OCI-LY1 (cell line): Measurements from ENCODE around the gene TRIP13.

Experiments used
- H2AFZ ChIP-seq: fragments of 200-600 bp; sonication (generic), shearing (Covaris generic); 2 replicates; pipeline ENCODE4 v1.6.0; 2014; ENCODE audit warnings: antibody characterized with exemption, mild to moderate bottlenecking, low read length
- H3F3A ChIP-seq: fragments of 200-600 bp; sonication (generic), shearing (Covaris generic); 2 replicates; pipeline ENCODE4 v1.6.0; 2014; ENCODE audit warnings: mild to moderate bottlenecking, antibody characterized with exemption, low read length, moderate library complexity; ENCODE audit not compliant: insufficient read depth
- H3K27ac ChIP-seq: fragments of 200-600 bp; sonication (generic); 2 replicates; pipeline ENCODE4 v1.5.1; 2014; ENCODE audit warnings: low read length, mixed run types, mild to moderate bottlenecking, low read depth; ENCODE audit not compliant: poor library complexity, severe bottlenecking
- H3K27me3 ChIP-seq: fragments of 200-600 bp; sonication (generic); 2 replicates; pipeline ENCODE4 v1.6.0; 2014; ENCODE audit warnings: antibody characterized with exemption, mild to moderate bottlenecking, low read length, moderate library complexity; ENCODE audit not compliant: insufficient read depth
- H3K36me3 ChIP-seq: fragments of 200-600 bp; sonication (generic); 2 replicates; pipeline ENCODE4 v1.6.1; 2014; ENCODE audit warnings: mild to moderate bottlenecking, antibody characterized with exemption, low read length, moderate library complexity, mixed read lengths; ENCODE audit not compliant: insufficient read depth
- H3K4me1 ChIP-seq: fragments of 200-600 bp; sonication (generic); 2 replicates; pipeline ENCODE4 v1.5.1; 2014; ENCODE audit warnings: mild to moderate bottlenecking, low read length, moderate library complexity; ENCODE audit not compliant: insufficient read depth, severe bottlenecking
- H3K4me2 ChIP-seq: fragments of 200-600 bp; sonication (generic), shearing (Covaris generic); 2 replicates; pipeline ENCODE4 v1.6.1; 2014; ENCODE audit warnings: low read length
- H3K4me3 ChIP-seq: fragments of 200-600 bp; sonication (generic); 2 replicates; pipeline ENCODE4 v1.5.1; 2014; ENCODE audit warnings: low read length, low read depth, mild to moderate bottlenecking, mixed read lengths; ENCODE audit not compliant: poor library complexity, severe bottlenecking
- H3K79me2 ChIP-seq: fragments of 200-600 bp; shearing (Covaris generic); 2 replicates; pipeline ENCODE4 v1.6.1; 2016; ENCODE audit warnings: mixed run types, low read length, mixed read lengths; ENCODE audit not compliant: insufficient read depth
- H3K9ac ChIP-seq: fragments of 200-600 bp; sonication (generic), shearing (Covaris generic); 2 replicates; pipeline ENCODE4 v1.6.1; 2014; ENCODE audit warnings: mild to moderate bottlenecking, low read length, mixed read lengths
- H3K9me2 ChIP-seq: fragments of 200-600 bp; sonication (generic), shearing (Covaris generic); 2 replicates; pipeline ENCODE4 v1.6.1; 2014; ENCODE audit warnings: low read depth, mild to moderate bottlenecking, low read length, mixed read lengths
- H3K9me3 ChIP-seq: fragments of 200-600 bp; shearing (Covaris generic); 2 replicates; pipeline ENCODE4 v1.6.1; 2014; ENCODE audit warnings: low read length, mixed read lengths
- H4K20me1 ChIP-seq: fragments of 200-600 bp; sonication (generic), shearing (Covaris generic); 2 replicates; pipeline ENCODE4 v1.6.0; 2016; ENCODE audit warnings: mild to moderate bottlenecking, low read length; ENCODE audit not compliant: insufficient read depth
- EZH2 ChIP-seq: fragments of 200-600 bp; sonication (generic), shearing (Covaris generic); IDR thresholded peaks from 2 replicates; pipeline ENCODE4 v1.8.0; 2017; ENCODE audit warnings: borderline replicate concordance, mixed run types, mild to moderate bottlenecking, antibody characterized with exemption, low read length, moderate library complexity, mixed read lengths
- TF ChIP-seq, protein P1 (sequence below): fragments of 200-600 bp; sonication (generic), shearing (Covaris generic); IDR thresholded peaks from 2 replicates; pipeline ENCODE4 v1.5.1; 2017; ENCODE audit warnings: mild to moderate bottlenecking, antibody characterized with exemption, low read length, moderate library complexity, mixed read lengths

TRIP13 gene

DNA sequence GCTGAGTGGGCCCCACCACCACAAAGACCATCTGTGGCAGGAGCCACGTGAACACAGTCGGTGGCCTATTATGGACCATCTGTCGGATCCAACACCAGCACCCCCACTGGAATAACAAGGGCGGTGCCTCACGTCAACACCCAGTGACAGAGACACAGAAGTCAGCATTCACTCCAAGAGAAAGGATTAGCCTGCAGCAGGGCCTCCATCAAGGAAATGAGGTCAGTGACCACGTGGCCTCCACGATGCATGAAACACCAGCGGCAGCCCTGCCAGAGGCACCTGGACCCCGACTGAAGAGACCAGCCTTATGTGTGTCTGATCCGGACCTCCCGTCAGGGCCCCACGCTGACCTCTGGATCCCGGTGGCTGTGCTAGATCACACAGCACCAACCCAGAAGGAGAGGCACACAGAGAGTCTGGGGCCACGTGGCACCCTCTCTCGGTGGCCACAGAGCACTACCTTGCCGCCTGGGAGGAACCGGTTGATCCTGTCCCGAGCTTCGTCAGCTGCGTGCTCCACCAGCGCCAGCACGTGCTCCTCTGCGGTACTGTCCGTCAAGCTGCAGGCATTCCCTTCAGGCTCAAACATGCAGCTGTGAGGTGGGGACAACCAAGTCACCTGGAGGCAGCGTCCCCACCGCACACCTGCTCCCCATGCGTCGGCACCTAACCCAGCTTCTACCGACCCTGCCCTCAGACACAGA, 9.1 kb upstream of the TRIP13 start:
- Histone ChIP-seq H3K36me3 (peaks cover 81% of the 10 kb centered on the region), H3K9ac (no peak overlapping the region), H4K20me1 (no peaks in the 10 kb centered on the region), H3K79me2 (no peaks in the 10 kb centered on the region), H3K4me2 (no peak overlapping the region), H3K4me1 (no peaks in the 10 kb centered on the region), H3F3A (no peaks in the 10 kb centered on the region), H3K9me2 (no peaks in the 10 kb centered on the region), H3K4me3 (no peak overlapping the region), H3K9me3 (no peaks in the 10 kb centered on the region), H2AFZ (no peak overlapping the region), H3K27ac (no peak overlapping the region), H3K27me3 (no peaks in the 10 kb centered on the region)
- TF ChIP-seq, protein P1, sequence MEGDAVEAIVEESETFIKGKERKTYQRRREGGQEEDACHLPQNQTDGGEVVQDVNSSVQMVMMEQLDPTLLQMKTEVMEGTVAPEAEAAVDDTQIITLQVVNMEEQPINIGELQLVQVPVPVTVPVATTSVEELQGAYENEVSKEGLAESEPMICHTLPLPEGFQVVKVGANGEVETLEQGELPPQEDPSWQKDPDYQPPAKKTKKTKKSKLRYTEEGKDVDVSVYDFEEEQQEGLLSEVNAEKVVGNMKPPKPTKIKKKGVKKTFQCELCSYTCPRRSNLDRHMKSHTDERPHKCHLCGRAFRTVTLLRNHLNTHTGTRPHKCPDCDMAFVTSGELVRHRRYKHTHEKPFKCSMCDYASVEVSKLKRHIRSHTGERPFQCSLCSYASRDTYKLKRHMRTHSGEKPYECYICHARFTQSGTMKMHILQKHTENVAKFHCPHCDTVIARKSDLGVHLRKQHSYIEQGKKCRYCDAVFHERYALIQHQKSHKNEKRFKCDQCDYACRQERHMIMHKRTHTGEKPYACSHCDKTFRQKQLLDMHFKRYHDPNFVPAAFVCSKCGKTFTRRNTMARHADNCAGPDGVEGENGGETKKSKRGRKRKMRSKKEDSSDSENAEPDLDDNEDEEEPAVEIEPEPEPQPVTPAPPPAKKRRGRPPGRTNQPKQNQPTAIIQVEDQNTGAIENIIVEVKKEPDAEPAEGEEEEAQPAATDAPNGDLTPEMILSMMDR: no peak
- TF ChIP-seq EZH2: no peak

DNA sequence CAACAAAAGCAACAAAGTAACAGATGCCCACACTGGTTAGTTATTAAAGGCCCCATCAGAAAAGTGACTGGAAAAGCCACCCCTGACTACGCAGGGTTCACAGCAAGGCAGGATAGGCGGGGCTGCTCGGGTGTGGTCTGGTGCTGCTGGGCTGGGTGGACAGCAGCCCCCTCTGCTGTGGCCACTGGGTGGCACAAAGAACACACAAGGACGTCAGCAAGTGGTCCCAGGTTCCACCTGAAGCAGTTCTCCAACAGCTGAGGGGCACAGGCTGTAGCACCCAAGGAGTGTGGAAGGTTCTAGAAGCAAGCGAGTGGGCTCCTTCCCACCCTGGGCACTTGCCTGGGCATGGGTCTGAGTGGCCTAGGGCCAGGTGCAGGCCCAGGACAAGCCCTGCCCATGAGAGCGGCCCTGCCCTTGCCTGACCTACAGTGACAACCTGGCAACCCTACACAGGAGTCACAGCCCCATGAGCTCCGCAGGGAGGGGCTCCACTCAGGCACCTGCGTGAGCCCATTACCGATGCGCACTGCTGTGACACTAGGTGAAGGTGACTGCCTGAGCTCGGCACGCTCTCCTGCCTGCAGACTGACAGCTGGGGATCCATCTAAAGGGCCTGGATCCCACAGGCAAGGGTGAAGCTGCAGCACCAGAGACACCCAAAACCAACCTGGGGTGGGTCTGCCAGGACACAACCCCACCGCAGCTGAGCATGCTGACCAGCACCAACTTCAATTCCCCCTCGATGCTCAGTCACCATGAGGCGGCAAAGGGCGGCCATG, 8.1 kb upstream of the TRIP13 start:
- Histone ChIP-seq H3K36me3 (peaks cover 90% of the 10 kb centered on the region), H4K20me1 (no peaks in the 10 kb centered on the region), H3K9me3 (no peaks in the 10 kb centered on the region), H3K27me3 (no peaks in the 10 kb centered on the region), H3K4me1 (no peaks in the 10 kb centered on the region), H3K9me2 (no peaks in the 10 kb centered on the region), H3K4me3 (no peak overlapping the region), H3K79me2 (no peaks in the 10 kb centered on the region), H3F3A (no peaks in the 10 kb centered on the region), H2AFZ (no peak overlapping the region), H3K9ac (no peak overlapping the region), H3K27ac (no peak overlapping the region), H3K4me2 (no peak overlapping the region)
- TF ChIP-seq, protein P1: no peak
- TF ChIP-seq EZH2: no peak

DNA sequence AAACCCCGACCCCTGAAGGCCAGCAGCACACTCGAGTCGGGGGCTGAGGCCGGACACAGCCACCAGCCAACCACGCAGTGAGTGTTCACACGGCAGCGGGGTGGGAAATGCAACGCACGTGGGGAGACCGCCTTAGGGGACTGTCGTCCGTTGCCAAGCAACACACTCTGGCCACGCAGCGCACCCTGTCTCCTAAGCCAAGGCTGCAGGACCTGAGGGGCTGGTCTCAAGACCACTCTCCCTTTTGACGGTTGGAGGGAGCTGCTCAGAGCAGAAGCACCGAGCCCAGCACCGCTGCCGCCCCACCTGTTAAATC, 7.6 kb upstream of the TRIP13 start:
- Histone ChIP-seq H3K9me3 (no peaks in the 10 kb centered on the region), H3K9me2 (no peaks in the 10 kb centered on the region), H3K27ac (no peak overlapping the region), H3F3A (no peaks in the 10 kb centered on the region), H4K20me1 (no peaks in the 10 kb centered on the region), H3K79me2 (no peaks in the 10 kb centered on the region), H3K4me1 (no peaks in the 10 kb centered on the region), H3K4me3 (no peak overlapping the region), H2AFZ (no peak overlapping the region), H3K27me3 (no peaks in the 10 kb centered on the region), H3K4me2 (no peak overlapping the region), H3K36me3 (peaks cover 96% of the 10 kb centered on the region), H3K9ac (no peak overlapping the region)
- TF ChIP-seq EZH2: no peak
- TF ChIP-seq, protein P1: no peak
